ENCODE data around the gene LAMB2.

- no peak for TF ChIP-seq CTCF (IDR thresholded peaks at IDR 0.05)
- no peak for TF ChIP-seq POLR2A (IDR thresholded peaks at IDR 0.05)
Observed at GRCh38 chr3:49172551-49173041, 39.7 kb upstream of the LAMB2 start.
